HG03575 (cell line): Measurements from ENCODE around the gene TSC22D1.
"Not testable (repeated sequence)": the region's sequence is repeated elsewhere in the genome, so short reads cannot be mapped to it uniquely, and the experiment has no call there.

Experiments
- ATAC-seq: cut with Tn5 transposase; IDR thresholded peaks from one replicate; pipeline ENCODE4 v1.9.1; 2021; ENCODE audit not compliant: unreplicated experiment, insufficient number of reproducible peaks, low FRiP score; ENCODE audit errors: extremely low read depth

Gene TSC22D1

DNA sequence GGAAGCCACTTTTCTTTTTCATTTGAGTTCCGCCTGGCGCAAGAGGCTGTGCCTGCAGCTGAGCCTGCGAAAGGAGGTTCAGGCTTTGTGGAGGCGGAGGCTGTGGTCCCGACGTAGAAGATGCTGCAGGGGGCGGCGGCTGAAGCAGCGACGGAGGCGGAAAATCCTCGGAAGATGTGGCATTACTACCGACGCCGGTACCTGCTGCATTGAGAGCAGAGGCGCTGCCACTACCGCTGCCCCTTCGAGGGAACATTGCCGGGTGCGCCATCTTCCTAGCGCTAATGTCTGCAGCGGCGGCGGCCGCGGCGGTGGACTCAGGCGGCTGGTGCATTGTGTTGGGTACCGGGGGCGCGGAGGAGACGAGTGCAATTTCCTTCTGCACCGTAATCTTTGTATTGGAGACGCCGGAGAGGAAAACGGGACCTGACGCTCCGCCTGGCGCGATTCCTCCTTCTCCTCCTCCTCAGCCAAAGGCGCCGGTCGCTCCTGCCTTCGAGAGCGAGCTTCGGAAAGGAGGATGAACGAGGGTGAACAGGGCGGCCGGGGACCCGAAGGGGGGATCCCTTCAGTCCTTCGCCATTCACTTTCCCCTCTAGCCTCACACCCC, at the start of gene TSC22D1:
Gene TSC22D1 (minus strand): TSS at position 590 of the 610 bp plus-strand sequence. CDS start 256 bp downstream, at position 334.
- no peak for ATAC-seq

DNA sequence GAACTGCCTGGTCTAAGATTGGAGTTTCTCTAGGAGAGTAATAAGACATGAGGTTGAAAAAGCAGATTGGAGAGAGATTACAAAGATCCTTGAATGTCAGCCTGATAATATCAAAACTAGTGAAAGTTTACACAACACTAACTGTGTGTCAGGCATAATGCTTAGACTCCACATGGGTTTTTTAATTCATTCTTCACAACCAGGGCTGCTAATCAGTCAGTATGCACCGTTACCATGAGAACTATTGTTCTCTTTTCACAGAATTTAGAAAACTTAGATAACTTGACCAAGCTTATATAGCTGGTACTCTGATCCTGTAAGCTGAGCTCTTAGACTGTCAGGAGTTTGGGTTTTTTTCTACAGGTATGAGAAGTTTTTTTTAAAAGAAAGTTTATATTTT, 46.6 kb upstream of the TSC22D1 start:
- no peak for ATAC-seq

DNA sequence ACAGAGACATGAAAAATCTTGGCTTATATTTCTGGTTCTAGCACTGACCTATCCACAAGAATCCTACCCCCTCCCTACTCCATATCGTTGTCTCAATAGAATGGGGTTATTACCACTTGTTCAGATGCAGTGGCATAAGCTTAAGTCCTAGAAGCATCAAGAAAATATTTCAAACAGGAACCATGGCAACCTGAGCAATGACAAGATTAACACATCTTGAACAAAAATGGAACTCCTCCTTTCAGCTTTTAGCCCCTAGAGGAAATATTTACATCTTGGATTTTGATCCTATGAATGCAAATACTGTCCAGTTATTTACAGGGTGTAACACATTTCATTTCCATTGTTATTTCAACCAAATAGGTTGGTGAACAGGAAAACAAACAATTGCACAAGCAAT, 46.1 kb upstream of the TSC22D1 start:
- no peak for ATAC-seq

DNA sequence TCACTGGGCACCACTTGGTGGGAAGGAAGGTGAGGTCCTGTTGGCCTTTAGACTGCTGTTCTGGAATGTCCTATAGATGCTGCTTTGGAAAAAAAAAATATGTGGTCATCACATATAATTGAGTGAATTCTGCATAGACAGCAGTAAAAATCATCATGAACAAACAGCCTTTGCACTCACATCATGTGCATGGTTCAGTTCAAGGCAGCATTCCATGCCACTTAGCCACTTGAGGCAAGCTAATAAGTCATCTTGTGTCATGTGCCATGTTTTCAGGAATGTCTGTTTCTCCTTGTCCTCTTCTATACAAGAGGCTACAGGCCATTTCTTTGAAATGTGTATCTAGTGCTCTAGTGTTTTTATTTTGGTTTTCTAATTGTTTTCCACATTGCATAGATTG, 43.9 kb upstream of the TSC22D1 start:
- no peak for ATAC-seq

DNA sequence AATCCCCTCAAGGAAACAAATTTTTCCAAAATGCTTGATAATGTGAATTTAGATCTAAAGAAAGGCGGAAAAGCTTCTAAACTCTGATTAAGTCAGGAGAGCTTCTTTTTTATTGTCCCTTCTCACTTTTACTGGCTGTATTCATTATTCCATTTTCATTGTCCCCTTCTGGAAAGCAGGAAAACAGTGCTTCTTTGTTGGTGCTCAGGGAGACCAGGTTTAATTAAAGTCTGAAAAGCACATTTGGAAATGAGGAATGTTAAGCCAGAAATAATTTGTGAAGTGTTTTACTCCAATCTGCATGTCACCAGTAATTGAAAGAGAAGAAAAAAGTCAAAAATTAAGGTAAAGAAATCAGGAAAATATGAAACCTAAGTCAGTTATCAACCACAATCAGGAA, 43.5 kb upstream of the TSC22D1 start:
- ATAC-seq = no peak

DNA sequence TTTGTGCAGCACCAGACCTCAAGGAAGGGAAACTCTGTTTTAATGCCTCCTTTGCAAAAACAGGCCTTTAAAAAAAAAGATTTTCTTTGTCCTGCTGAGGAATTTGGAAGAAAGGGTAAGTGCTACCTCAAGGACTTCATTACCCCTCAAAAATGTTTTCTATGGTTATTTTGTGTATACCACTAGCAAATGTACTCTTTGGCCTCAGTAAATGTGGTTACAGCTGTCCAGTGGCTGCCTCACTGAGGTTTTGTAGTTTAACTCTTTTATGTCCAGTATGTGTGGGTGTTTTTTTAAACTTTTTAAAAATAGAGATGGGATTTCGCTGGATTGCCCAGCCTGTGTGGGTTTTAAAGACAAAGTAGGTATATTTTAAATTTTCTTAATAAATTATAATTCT, 42.2 kb upstream of the TSC22D1 start:
- ATAC-seq = no peak

DNA sequence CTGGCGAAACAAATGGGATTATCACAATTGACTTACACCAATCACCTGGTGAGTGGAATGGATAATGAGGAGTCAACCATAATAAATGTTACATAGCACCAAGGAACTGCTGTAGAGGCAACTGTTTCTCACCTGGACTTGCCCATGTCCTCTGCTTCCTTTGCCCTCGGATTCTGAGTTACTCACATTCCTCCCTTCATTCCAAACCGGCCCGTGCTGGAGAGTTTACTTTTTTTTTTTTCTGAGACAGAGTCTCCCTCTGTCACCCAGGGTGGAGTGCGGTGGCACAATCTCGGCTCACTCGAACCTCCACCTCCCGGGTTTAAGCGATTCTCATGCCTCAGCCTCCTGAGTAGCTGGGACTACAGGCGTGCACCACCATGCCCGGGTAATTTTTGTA, 41.5 kb upstream of the TSC22D1 start:
- ATAC-seq = no peak

DNA sequence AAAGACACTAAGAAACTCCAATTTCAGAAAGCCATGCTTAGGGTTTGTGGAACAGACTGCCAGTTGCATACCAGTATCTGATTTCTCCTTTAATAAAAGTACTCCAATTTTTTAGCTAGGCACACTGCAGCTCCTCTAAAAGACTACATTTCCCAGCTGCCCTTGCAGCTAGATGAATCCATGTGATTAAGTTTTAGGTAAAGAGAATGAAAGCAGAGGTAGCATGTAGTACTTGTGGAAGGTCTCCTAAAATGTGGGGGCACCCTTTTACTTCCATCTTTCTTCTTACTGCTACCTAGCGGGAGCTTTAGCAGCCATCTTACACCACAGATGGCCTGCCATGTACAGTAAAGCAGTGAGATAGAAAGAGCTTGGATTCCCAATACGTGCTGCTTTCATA, 33.0 kb upstream of the TSC22D1 start:
- no peak for ATAC-seq

DNA sequence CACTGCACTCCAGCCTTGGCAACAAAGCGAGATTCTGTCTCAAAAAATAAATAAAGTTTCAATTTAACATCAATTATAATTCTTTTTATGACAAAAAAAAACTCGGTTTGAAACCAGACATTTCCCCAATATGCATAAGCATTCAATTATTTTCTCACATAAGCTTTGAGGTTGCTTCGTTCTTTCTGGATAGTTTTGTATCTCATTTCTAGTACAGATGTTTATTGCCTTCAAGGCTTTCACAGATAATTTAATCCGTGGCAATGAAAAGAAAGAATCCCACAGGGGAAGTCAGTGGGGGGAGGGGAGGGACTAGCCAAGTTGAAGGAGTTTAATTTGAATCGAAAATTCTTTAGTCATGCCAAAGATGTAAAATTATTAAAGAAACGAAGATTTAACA, 29.6 kb upstream of the TSC22D1 start:
- ATAC-seq = no peak

DNA sequence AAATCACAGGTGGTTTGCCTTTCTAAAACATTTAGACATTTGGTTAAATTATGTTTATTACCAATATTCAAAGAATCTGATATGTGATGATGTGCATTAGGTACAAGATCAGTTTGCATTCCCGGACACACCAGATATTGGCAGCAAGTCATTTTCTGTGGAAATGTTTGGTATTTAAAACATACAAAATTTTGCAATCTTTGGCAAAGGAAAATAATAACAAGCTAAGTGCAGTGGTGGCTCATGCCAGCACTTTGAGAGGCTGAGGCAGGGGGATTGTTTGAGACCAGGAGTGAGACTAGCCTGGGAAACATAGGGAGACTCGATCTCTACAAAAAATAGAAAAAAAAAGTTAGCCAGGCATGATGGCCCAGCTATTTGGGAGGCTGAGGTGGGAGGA, 29.1 kb upstream of the TSC22D1 start:
- no peak for ATAC-seq

DNA sequence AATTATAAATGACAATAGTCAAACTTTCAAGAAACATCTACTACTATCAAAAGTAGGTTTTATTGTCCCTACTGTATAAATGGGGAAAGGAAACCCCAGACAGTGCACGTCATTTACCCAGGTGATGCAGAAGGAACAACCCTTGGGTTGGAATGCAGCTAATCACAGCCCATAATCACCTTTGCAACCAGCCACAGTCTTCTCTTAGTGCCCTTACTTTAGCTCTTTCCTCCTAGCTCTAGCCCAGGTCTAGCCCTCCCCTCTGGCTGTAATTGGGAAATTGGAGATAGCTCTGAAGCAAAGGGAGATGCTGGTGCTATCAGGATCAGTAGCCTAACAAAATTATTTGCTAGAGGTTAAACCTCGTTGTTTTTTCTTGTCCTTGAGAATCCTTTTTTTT, 25.5 kb upstream of the TSC22D1 start:
- ATAC-seq = no peak

DNA sequence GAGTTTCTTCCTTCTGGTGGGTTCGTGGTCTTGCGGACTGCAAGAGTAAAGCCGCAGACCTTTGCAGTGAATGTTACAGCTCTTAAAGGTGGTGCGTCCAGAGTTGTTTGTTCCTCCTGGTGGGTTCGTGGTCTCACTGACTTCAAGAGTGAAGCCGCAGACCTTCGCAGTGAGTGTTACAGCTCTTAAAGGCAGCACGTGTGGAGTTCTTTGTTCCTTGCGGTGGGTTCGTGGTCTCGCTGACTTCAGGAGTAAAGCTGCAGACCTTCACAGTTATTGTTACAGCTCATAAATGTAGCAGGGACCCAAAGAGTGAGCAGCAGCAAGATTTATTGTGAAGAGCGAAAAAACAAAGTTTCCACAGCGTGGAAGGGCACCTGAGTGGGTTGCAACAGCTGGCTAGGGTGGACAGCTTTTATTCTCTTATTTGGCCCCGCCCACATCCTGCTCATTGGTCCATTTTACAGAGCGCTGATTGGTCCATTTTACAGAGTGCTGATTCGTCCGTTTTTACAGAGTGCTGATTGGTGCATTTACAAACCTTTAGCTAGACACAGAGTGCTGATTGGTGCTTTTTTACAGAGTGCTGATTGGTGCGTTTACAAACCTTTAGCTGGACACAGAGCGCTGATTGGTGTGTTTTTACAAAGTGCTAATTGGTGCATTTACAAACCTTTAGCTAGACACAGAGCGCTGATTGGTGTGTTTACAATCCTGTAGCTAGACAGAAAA, 17.9 kb upstream of the TSC22D1 start:
- not testable (repeated sequence) for ATAC-seq

DNA sequence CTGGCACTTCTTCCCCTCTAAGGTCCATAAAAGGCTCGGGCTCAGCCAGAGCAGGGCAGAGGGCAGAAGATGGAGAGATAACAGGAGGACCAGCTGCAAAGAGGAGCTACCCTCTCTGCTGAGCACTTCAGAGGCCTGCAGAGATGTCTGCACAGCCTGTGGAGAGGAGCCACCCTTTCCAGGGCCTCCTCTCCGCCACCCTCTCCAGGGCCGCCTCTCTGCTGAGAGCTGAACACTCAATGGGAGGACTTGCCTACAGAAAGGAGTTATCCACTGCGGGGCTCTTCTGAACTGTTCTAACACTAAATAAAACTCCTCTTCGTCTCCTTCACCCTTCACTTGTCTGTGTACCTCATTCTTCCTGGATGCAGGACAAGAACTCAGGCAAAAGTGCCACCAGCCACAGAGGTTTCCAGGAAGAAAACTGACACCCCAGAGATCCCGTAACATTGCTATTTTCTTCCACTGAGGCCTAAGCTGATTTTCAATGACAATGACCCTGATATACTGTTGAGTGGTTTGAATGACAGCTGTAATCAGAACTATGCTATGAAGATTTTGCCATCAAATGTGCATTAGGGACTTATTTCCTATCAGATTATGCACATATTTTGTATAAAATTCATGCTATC, 16.2 kb upstream of the TSC22D1 start:
- no peak for ATAC-seq

DNA sequence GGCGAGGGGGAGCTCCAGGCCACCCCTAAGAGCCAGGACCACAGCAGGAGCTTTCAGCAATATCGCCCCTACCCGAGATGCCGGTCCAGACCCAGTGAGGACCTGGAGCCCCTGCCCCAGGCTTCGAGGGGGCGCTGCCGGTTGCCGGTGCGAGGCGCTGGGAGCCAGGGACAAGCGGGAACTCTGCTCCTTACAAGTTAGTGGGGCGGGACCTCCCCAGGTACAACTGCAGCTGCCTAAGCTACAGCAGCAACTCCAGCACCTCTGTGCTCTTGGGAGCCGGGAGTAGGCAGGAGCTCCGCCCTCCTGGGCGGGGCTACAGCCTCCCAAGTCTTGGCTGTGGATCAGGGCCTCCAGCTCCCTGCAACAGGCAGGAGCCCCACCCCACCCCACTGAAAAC, 15.2 kb upstream of the TSC22D1 start:
- ATAC-seq = no peak

DNA sequence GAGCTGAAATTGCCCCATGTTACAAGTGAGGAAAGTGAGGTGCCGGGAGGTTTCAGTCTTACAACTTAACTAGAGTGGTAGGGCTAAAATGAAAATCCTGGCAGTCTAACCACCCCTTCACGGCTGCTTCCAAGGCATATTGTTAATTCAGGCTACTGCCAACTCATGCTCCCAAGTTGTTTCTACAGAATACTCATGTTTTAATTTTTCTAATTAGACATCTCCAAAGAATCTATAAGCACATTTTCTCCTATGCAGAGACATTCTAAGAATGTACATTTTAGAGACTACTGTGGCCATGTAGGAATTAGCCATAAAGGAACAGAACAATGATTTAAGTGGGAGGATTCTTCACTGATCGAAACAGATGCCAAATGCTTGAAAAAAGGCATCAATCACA, 7.0 kb upstream of the TSC22D1 start:
- no peak for ATAC-seq

DNA sequence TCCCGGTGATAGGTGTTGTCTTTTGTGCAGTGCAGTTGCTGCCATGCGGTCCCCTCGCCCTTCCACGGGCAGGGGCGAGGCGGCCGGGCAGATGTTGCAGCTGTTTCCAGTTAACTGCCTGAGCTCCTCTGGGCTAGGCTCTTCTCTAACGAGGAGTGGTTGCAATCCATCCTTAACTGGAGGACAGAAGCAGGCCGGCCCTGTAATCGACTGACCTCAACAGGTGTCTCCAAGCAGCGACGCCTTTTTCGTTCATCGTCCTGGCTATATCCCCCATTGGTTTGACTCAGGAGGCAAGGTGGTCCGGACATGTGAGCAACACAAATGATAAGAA, 1.9 kb upstream of the TSC22D1 start:
- ATAC-seq = no peak

DNA sequence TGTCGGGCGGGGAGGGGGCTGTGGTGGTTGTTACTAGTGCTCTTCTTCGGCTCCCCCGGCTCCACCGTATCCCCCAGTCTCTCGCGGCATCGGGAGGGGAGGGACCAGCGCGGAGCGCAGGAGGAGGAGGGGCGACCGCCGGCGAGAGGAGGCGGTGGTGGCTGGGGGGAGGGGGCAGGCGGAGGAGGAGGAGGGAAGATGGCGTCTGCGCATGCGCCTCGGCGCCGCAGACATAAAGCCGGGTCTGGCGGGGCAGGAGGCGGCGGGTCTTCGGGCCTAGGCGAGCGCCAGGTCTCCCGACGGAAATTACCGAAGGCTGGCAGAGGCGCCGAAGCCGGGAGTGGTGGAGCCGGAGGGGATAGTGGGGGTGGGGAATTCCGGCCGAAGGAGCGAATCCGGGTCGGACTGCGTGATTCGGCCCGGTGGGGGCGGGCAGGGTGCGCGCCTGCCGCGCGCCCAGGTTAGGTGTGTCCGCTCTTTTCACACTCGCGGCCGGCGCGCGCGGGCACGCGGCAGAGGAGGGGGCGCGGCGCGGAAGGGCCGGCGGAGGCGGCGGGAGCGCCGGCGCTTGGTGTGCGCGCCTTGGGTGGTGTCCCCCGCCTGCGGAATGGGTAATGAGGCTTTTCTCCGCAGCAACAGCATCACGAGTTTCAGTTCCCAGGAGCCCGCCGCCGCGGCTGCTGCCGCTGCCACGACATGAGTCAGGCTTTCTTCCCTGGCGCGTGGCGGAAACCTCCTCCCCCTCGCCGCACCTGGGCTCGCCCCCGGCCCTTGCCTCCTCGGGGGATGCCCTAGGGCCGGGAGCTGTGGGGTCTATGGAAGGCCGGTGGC, 1.3 kb upstream of the TSC22D1 start:
- ATAC-seq = no peak

DNA sequence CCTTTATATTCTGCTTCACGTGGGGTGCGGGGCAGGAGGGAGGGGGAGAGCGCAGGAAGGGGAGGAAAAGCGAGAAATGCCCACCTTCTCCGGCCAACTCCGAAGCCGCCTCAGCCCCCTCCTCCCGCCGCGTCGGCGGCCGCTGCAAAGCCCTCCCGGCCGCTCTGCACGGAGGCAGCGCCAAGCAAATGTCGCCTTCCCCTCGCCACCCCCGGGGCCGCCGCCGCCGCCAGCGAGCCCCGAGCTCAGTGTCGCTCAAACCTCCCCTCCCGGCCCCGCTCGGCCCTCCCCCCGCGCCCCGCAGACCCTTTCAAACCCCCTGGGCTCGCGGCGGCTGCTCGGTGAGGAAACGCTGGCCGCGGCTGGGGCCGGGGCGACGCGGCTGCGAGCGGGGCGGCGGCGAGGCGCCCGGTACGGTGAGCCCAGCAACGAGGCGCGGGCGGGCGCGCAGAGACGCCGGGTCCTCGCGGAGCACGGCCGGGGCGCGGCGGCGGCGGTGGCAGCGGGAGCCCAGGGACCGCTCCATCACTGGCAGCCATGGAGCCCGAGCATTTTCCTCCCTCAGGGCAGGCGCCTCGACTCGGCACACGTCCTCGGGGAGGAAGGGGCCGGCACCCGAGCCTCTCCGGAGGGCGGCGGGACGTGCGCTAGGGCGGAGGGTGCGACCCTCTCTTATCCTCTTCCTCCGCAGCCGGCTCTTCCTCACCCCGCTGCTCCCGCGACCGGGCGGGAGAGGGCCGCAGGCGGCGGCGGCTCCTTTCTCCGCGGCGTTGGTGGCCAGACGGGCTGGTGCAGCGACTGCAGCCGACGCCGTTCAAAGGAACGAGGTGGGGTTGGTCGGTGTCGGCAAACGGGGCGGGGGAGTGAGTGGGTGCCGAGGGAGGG, 463 bp upstream of the TSC22D1 start:
- ATAC-seq = no peak

DNA sequence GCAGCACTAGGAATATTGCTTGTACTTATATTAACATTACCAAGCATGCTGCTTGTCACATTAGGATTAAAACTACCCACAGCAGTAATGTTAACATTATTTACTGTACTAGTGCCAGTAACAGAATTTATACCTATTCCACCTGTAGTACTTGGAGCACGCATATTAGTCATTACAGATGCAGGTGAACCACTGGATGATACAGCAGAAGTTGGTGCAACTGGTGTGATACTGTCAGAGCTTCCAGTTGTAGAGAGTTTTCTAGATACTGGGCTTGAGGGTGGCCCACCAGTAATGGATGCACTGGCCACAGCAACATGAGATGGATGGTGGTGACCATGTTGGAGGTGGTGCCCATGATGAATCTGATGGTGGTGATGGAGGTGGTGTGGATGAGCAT, 1.1 kb downstream of the TSC22D1 start:
- ATAC-seq = no peak
